ENCODE data around the gene PRKD1. TPM values are rescaled to one million over a fixed set of nuclear protein-coding genes. Genes with fewer than 3 reads are reported as not detected.

PRKD1 gene
- total and polyA plus RNA-seq, 10 of the 15 experiments (the other 5 are each of a cell fraction or from before 2014, with no cell fraction given) = 0.02 to 0.56 TPM; not detected in 8

- no peaks in the 10 kb centered on the region for H4K20me1 ChIP-seq (ENCODE audit: control insufficient read depth, insufficient read depth)
- DNase-seq (ENCODE audit: low read depth, low spot score) = no peak
- in situ Hi-C loops (cut with MboI) (no loop called here), intact Hi-C loops (cut with micrococcal nuclease; ENCODE audit: unreplicated experiment) (no loop called here)
- ChIA-PET SMC1A (ENCODE audit: uncharacterized antibody, unreplicated experiment) (no interaction called here), RAD21 (ENCODE audit: unreplicated experiment) (no interaction called here), POLR2A (no interaction called here), CTCF (no interaction called here)
- TF ChIP-seq NR2F1 (conservative IDR thresholded peaks at IDR 0.05) (no peak), TCF7 (IDR thresholded peaks at IDR 0.05; ENCODE audit: borderline replicate concordance) (no peak), NFYA (IDR thresholded peaks at IDR 0.05; ENCODE audit: borderline replicate concordance, low read depth, low read length) (no peak), EED (IDR thresholded peaks at IDR 0.05; ENCODE audit: low read depth) (no peak), SIX5 (IDR thresholded peaks at IDR 0.05; ENCODE audit: low read depth, low read length, severe bottlenecking) (no peak), SMC3 (IDR thresholded peaks at IDR 0.05; ENCODE audit: borderline replicate concordance, low read length) (no peak), TARDBP (IDR thresholded peaks at IDR 0.05; ENCODE audit: borderline replicate concordance) (no peak), IRF3 (IDR thresholded peaks at IDR 0.05) (no peak), CBX5 (IDR thresholded peaks at IDR 0.05; ENCODE audit: low read depth) (no peak), STAT3 (IDR thresholded peaks at IDR 0.05; ENCODE audit: low read depth, low read length) (no peak)
- H3K4me3 ChIP-seq = no peak overlapping the region
- no peaks in the 10 kb centered on the region for H3K36me3 ChIP-seq (ENCODE audit: control insufficient read depth in 2 of 2, insufficient read depth in 2 of 2, low read length in 1 of 2)
- 20% methylated on average over 4 of the region's 4 CpGs for WGBS (ENCODE audit: insufficient coverage, insufficient replicate concordance, low lambda C conversion rate, missing lambda C conversion rate)
- H3K4me2 ChIP-seq (ENCODE audit: control insufficient read depth, insufficient read depth) = no peak overlapping the region
- H3K9ac ChIP-seq (ENCODE audit: control insufficient read depth, insufficient read depth, low read length) = no peak overlapping the region
- no peak for ATAC-seq
- no peak for FAIRE-seq
- H3K79me2 ChIP-seq (ENCODE audit: control insufficient read depth, insufficient read depth, low read length) = no peaks in the 10 kb centered on the region
- no peaks in the 10 kb centered on the region for H3K4me1 ChIP-seq (ENCODE audit: control insufficient read depth, insufficient read depth, low read length)
- H2AFZ ChIP-seq (ENCODE audit: control insufficient read depth, low read depth, low read length) = no peak overlapping the region
- H3K27ac ChIP-seq (ENCODE audit: control insufficient read depth, insufficient read depth) = no peak overlapping the region
- no peaks in the 10 kb centered on the region for H3K27me3 ChIP-seq (replicated peaks in 1 of 2; ENCODE audit: control insufficient read depth in 2 of 2, insufficient read depth in 2 of 2, low read length in 1 of 2)
- no TSS peak for BruUV-seq (replicated peaks)
- H3K9me3 ChIP-seq (replicated peaks; ENCODE audit: control insufficient read depth, insufficient read depth, low read length) = no peaks in the 10 kb centered on the region
Observed at GRCh38 chr14:29618323-29619067, 309.2 kb downstream of the PRKD1 start.
